ENCODE measurements around the gene MAP7D2.
A peak's percentile ranks its signal among the peaks of the same experiment; 100 is the strongest.

MAP7D2 gene

DNA sequence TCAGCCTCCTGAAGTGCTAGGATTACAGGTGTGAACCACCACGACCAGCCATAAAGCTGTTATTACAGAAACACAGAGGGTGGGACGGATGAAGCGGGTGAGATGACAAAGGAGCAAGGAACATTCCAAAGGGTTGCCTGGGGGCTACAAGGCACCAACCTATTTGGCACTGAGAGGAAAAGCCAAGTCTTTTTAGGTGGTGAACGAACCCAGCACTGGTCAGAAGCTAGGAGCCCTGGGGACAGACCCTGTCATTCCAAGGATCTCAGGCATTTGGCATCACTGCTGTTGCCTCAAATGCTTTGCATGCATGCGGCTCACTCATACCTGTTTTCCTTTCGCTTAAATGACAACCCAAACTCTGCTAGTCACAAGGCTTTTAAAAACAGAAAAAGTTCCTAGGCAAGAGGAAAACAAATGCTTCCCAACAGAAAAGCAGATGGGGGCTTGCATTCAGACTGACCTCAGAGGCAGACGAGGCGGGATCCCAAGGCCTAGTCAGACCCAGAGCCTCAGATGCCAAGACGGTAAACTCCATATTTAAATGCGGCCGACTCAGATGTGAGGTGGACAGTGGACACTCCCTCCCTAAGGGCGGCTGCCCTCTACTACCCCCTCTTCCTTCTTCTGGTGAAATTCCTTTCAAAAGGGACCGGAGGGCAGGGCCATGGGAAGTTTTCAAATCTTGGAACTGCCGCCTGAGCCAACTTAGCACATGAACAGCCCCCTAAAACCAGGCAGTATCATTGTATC is 4.5 kb downstream of the MAP7D2 start:
- DNase-seq, result no peak

DNA sequence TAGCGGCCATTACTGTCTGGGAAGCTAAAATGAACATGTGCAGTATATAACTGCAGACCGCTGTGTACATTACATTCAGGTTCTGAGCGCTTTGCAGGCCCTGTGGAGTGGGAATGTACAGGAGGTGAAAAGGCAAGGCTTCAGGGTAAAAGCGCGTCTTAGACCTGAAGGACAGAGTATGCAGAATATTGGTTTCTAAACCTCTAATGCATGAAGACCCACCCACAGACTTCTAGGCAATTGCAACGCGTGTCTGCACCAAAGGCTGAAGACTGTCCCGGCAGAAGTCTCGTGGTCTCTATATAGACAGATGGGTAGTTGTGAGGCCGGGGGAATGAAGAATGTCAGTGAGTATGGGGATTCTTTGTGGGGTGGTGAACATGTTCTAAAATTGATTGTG is 5.4 kb downstream of the MAP7D2 start:
- no peak for DNase-seq

DNA sequence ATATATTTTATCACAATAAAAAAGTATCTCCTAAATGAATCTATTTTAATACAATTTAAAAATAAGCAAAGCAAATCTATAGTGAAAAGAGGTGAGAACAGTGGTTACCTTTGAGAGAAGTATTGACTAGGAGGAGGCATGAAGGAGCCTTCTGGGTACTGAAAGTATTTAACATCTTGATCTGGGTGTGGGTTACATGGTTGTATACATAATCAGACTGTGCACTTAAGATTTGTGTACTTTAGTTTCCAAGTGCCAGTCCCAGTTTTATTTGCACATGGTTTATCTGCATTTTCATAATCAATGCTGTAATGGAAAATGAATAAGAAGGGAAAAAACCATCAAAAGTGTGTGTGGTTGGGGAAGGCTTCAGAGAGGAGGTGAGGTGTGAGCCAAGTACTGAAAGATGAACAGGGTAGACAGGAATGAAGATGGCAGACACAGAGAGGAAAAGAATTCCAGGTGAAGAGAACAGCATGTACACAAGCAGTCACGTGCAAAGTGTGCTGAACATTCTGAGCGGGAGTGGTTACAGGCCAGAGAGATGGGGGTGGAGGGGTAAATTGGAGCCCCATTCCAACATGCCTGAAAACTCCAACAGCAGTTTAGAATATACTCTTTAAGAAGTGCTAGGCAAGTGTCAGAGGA is 14.6 kb downstream of the MAP7D2 start:
- no peak for DNase-seq

DNA sequence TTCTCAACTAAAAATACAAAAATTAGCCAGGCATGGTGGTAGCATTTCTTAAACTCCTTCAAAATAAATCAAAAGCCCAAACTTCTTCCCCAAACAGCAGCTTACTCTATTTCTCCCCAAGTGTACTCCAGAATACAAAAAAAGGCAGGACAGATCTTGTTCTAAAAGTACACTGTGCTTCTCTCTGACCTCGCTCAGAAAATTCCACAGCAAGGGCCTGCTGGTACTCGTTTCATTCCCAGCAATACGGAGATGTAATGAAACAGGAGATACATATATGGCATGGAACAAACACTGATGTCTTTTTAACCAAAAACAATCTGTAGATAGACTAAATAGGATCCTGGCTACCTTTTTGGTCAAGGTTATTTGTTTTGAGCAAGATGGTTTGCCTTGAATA is 25.2 kb downstream of the MAP7D2 start:
- no peak for DNase-seq

DNA sequence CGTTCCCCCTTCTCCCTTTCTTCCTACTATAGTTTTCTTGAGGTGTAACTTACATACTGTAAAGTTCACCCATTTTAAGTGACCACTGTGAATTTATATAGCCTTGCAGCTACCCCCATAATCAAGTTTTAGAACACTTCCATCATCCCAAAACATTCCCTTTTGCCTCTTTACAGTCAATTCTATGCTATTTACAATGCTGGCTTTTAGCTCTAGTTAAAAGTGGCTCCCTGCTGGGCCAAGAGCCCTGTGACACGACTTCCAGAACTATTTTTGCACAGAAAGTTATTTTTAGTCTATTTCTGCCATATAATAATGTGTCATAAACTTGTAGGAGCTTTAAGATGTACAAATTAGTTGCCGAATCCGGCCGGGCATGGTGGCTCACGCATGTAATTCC is 26.9 kb downstream of the MAP7D2 start:
- no peak for DNase-seq

DNA sequence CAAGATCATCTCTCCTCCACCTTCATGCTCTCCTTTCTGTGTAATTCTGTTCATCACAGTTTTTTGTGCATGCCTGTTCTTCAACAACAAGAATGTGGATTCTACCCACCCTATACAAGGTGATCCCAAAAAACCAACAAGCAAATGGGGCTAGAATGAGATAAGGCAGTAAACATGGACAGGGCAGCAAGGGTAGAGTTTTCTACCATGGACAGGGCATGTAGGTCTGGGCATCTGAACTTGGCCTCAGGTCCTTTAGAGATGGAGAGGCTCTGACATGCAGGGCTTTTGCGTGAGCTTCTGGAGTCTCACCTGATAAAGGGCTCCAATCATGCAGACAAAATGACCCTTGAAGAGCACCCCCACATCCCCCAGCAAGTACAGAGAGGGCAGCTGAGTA is 36.4 kb downstream of the MAP7D2 start:
- no peak for DNase-seq

DNA sequence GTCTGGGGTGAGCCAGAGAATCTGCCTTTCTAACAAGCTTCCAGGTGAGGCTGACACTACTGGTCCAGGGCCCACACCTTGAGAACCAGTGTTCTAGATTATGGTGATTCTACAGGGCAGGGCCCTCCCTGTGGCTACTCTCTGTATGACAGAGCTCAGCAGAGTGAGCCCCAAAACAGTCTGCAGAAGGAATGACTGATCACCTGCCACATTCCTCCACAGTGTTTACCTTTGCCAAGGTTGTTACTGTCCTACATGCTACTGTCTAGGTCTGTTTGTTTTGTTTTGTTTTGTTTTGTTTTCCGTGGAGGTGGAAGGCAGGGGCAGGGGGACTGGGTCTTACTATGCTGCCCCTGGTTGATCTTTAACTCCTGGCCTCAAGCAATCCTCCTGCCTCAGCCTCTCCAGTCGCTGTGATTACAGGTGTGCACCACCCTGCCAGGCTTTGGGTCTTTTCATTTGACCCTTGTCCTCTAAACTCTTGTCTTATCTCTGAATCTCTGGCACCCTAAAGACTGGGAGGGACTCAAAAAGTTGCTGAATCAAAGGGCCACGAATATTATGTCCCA is 45.1 kb downstream of the MAP7D2 start:
- no peak for DNase-seq

DNA sequence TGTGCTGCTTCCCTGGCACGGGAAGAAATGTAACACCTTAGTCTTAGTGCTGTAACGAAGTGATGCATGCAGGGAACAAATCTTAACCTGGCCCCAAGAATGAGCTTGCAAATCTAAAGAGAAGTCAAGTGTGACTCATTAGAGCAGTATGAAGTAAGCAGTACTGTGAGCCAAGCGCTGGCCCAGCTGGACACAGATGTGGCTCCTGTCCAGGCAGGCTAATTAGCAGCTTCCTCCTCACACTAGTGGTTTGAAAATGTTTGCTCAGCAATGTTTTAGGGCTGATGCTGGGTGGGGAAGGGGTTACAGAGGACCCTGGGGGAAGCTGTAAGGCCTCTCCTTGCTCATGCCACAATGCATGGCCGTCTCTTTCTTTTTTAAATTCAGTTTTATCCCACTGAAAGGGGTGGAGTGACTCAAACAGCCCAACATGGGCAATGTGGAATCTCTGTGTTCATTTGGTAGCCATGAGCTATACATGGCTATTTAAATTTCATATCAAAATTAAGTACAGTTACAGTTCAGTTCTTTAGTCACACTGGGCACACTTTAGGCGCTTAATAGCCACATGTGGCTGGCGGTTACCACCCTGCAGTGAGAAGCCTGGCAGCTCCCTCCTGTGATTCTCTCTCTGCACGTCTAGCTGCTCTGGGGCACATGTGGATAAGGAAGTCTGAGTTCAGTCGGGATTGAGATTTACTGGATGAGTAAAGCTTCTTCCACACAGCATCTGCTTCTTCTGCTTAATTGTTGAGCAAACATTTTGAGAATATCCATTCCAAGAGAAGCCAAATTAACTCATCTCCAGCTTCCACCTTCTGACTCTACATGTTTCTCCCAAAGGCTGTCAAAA is 48.8 kb downstream of the MAP7D2 start:
- peak; percentile 76 for DNase-seq

DNA sequence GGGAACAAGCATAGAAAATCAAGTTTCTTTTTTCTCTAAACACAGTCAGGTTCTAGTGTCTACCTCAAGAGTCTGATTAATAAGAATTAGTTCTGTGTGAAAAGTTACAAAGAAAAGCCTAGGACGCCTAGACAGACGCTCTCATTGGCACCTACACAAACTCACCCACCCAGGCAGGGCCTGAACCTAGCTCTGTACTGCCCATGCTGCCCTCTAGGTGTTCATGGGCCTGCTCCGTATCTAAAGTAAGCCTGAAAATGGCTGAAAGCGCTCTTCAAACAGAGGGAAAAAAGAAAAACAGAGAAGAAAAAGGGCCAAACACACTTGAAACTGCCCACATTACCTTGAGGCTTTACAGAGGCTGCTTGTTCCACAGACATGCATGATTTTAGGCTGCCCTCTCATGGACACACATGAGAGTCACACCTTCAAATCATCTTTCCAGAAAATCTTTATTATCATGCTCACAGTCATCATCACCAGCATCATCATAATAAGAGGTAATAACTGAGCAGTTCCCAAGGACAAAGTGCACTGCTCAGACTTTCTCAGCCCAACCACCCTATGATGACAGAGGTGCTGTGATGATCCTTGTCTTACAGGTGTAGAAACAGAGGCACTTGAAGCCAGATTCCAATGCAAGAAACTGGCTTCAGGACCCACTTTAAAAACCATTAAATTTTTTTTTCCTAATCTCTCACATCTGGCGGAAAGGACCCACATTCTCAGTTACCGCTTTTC is 49.6 kb downstream of the MAP7D2 start:
- no peak for DNase-seq

DNA sequence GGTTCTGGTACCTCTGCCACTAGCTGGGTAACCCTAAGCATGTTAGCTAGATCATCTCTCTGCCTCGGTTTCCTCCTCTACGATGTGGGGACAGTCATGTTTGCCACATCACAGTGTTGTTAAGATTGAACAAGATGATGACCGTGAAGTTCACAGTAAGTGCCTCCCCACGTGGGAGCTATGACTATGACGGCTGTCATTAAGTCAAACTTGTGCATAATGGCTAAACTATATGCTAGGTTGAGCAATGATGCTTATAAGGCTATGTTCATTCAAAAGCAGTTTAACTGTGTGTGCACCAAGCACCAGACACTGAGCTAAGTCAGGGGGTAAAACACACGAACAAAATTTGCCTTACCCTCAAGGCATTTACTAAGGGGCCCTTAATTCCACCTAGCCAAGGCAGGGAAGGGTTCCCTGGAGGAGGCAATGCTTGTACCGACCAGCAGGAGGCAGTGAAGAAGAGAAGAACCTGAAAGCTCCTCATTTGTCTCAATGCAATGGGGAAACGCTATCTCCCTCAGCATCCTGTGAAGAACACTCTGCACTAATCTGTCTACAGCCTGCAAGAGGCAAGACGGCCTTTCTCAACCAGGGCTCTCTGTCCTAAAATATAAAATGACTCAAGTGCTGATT is 52.9 kb downstream of the MAP7D2 start:
- no peak for DNase-seq

DNA sequence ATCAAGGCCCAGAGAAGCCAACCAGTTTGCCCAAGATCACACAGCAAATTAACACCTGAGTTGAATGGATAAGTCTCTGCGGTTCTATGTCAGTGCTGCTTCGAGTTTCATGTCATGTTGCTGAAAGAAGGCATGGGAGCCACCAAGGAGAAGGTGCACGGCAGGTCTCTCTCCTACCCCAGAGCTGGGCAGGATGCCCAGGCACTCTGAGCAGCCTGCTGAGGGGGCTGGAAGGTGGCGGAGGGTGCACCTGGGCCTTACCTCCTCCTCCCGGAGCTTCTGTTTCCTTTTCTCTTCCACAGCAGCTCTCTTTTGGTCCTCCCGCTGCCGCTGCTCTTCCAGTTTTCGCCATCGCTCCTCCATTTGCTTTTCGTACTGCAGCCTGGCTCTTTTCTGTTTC is 53.6 kb downstream of the MAP7D2 start:
- DNase-seq, result no peak

DNA sequence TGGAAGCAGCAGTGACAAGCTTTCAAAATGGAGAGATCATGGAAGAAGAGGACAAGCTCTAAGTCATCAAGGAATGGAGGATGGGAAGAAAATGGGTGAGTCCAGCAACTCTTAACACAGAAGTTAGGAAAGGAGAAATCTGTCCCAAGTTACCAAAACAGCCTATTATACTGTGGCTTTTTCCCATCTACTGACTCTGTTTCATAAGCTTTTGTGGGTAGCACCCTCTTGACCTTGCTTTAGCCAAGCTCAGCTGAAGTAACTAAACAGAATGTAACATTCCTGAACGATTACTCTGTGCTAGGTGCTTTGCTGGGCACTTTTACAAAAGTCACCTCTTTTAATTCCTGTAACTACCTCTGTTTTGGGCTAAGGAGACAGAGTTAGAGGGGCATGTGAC is 54.9 kb downstream of the MAP7D2 start:
- DNase-seq, result no peak

DNA sequence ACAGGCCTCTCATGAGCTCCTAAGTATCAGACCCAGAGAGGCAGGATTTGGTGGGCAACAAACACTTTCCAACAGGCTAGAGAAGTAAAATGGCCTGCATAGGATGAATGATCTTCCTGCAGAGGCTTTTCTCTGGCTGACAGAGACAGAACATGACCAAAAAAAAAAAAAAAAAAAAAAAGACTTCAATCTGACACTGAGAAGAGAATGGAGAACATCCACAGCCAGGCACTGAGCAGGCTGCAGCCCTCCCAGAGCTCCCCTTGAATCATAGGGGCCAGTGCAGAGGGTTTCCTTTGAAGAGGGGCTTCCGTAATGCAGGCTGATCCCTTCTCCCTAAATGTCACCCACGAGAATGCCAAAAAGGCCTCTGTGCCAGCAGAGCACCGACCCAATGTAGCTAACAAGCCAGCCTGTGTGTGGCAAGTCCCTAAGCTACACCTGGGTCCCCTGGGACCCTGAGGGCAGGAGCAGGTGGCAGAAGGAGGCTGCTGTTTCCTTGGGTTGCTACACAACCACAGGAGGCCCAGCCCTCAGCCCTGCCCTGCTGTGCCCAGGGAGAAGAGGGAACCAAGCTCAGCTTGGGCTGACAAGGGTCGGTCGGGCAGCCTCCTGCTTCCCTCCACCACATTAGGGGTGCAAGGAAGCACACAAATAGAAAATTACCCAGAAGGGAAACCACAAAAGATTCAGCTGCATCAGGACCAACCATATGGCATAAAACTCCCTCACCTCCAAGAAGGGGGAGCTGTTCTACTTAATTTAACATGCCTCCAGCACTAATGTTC is 55.6 kb downstream of the MAP7D2 start:
- DNase-seq, result peak; percentile 23

DNA sequence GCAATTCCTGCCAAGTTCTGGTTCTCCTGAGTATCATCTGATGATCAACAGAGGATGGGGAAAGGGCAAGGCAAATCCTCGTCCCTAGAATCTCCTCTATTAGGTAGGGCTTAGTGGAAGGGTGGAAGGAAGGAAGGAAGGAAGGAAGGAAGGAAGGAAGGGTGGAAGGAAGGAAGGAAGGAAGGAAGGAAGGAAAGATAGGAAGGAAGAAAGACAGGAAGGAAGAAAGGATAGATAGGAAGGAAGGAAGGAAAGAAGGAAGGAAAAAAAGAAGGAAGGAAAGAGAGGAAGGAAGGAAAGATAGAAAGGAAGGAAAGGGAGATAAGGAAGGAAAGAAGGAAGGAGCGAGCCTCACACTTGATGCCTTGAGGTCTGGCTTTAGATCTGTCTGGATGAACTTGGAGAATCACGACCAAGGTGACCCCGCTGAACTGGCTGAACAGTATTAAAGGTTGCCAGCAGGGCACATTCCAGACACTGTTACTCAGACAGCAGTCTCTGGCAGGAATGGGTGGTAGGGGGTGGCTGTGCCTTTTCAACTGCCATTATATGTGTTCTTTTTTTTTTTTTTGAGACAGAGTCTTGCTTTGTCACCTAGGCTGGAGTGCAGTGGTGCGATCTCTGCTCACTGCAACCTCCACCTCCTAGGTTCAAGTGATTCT is 57.1 kb downstream of the MAP7D2 start:
- DNase-seq, result no peak

DNA sequence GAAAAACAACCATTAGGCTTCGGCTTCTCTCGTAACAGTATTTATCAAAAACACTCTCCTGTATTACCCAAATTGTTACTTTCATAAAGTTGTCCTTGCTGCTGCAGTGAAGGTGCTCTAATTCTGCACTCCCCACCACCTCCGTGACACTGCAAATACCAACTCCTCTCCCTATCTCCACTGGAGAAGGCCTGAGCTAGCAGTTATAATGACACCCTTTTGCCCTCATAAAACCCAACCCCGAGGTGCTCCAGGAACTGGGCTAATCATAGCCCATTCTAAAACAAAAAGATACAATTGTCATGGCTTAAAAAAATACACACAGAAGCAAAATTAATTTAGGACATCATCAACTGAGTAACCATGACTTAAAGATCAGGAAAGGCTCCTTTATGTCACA is 59.2 kb downstream of the MAP7D2 start:
- DNase-seq, result no peak

DNA sequence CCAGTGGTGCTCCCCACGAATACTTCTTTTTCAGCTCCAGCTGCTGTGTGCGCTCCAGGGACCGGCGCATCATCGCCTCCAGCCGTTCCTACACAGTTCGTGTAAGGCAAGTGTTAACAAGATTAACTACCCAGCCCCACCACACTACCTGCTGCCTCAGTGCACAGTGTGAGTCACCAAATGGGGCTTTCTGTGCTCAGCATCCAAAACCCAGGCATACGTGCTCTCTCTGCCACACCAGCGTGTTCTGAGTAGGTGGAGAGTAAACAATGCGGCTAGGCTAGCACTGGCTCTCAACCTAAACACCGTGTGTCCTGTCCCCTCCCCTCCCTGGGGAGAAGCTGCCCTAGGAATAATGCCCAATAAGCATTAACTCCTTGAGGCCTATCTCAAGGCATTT is 60.0 kb downstream of the MAP7D2 start:
- no peak for DNase-seq

DNA sequence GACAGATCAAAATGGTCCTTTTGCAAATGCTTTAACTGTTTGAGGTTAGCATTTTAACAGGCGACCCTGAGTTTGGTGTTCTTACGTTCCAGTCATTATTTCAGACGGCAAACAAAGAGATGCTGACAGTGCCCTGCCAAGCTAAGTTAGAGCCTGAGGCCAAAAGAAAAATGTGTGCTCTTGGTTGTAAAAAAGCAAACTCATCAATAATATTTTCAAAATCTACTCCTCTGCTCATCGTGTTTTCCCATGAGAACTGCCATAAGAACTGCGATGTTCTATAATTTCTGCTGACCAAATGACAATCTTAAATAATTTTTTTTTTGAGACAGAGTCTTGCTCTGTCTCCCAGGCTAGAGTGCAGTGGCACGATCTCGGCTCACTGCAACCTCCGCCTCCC is 63.2 kb downstream of the MAP7D2 start:
- no peak for DNase-seq

DNA sequence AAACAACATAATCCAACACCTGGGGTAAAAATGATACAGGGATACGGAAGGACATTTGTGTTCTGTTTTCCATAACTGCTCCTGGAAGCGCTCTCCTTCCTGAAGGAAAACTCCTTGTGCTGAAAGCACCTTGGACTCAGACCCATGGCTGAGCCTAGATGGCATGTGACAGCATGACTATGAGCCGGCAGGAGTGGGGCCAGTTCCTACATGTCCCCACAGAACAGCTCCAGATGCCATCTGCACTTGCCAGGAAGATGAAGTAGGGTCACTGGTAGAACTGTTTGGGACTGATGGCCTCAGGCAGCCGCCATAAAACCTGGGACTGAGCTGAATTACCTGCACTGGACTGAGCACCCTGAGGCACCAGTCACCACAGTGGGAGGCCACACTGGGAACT is 69.8 kb downstream of the MAP7D2 start:
- DNase-seq, result no peak

DNA sequence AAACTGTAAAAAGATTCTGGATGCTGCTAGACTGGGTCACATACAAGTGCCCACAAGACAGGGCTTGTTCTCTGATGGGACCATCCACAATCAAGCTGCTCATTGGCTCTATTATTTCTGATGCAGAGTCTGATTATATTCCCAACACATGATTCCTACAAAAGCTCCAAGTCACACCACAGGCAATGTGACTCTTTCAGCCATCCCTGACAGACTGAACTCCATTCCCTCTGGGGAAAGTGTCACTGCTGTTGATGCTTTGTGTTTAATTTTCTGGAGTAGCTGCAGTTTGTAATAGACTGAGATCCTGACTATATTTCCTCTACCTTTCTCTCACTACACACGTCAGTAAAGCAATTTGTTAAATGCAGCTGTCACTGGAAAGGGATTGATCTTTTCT is 70.5 kb downstream of the MAP7D2 start:
- DNase-seq, result no peak

DNA sequence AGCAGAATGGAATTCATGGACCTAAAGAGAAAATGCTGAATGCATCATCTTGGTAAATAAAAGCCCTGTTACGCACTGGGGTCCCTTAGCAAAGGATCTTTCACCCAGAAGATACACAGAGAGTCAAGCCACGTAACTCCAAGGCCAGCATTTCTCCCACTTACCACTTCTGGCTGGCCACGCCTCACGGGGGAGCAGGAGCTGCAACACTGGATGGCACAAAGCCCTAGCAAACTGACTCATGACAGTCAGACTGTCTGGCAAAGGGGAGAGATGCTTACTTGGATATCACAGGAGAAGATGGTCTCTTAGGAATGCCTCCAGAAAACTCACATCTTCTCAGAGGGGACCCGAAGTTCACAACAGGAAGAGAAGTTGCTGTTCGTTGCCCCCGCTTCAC is 74.5 kb downstream of the MAP7D2 start:
- no peak for DNase-seq

DNA sequence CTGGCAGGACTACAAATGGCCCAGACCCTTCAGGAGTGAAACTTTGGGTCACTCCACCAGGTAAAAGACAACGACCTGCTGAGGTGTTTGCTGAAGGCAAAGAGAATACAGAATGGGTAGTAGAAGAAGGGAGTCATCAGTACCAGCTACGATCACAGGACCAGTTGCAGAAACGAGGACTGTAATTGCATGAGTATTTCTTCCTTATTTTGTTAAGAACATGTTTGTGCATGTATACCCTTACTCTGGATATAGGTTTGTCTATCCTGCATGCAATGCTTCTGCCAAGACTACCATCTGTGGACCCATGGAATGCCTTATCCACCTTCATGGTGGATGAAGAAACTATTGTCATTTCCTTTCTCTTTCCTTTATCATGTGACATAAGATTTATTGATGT is 77.7 kb downstream of the MAP7D2 start:
- no peak for DNase-seq
